Esophagus mucosa (tissue), 1 donor: ENCODE measurements around the gene ZMYND19. TPM values are rescaled to one million over a fixed set of nuclear protein-coding genes. Genes with fewer than 3 reads are reported as not detected.

Experiments
- total RNA-seq: library from RNA; stranded (reverse); gene quantifications from one replicate; pipeline ENCODE4 v1.2.4, GENCODE V29; 2023
- donor health status: DM: yes; HTN: yes; CAD: no.

Gene ZMYND19
- total RNA-seq, 1 donor from 2014 or later: 21.5 TPM

Other genes with a start within 250 kb of the ZMYND19 start
- 8.1 TPM for gene EXD3, start 167.3 kb downstream of the ZMYND19 start, total RNA-seq
- gene NOXA1, start 167.1 kb downstream of the ZMYND19 start, total RNA-seq: 5.5 TPM
- gene ENTPD8, start 149.2 kb downstream of the ZMYND19 start, total RNA-seq: not detected
- 13.9 TPM for gene NSMF, start 131.2 kb downstream of the ZMYND19 start, total RNA-seq
- 1.0 TPM for gene PNPLA7, start 40.1 kb downstream of the ZMYND19 start, total RNA-seq
- 36.9 TPM for gene MRPL41, start 38.6 kb downstream of the ZMYND19 start, total RNA-seq
- 12.6 TPM for gene DPH7, start 11.6 kb downstream of the ZMYND19 start, total RNA-seq
- 49.7 TPM for gene ARRDC1, start 15.2 kb upstream of the ZMYND19 start, total RNA-seq
- 48.0 TPM for gene EHMT1, start 28.5 kb upstream of the ZMYND19 start, total RNA-seq